Left ventricle myocardium inferior (tissue), 1 donor: ENCODE results near the gene ZNF768. TPM values are rescaled to one million over a fixed set of nuclear protein-coding genes. Genes with fewer than 3 reads are reported as not detected.

ENCODE experiments used
- DNase-seq: peaks from one replicate; pipeline ENCODE4 v3.0.0-alpha.2; 2020
- H3K27ac ChIP-seq: fragments of 200-600 bp; replicated peaks from 2 replicates; pipeline ENCODE4 v1.8.0; 2021
- H3K27me3 ChIP-seq: fragments of 200-600 bp; 2 replicates; pipeline ENCODE4 v1.8.0; 2021; ENCODE audit warnings: low read depth
- H3K36me3 ChIP-seq: fragments of 200-600 bp; 2 replicates; pipeline ENCODE4 v1.8.0; 2021
- H3K4me1 ChIP-seq: fragments of 200-600 bp; 2 replicates; pipeline ENCODE4 v1.8.0; 2021
- H3K4me3 ChIP-seq: fragments of 200-600 bp; 2 replicates; pipeline ENCODE4 v1.8.0; 2021; ENCODE audit warnings: mild to moderate bottlenecking, moderate library complexity
- H3K9me3 ChIP-seq: fragments of 200-600 bp; replicated peaks from 2 replicates; pipeline ENCODE4 v1.8.0; 2021
- CTCF ChIP-seq: fragments of 200-600 bp; IDR thresholded peaks from 2 replicates; pipeline ENCODE4 v1.8.0; 2021; ENCODE audit warnings: antibody characterized with exemption, mild to moderate bottlenecking, borderline replicate concordance
- intact Hi-C: fragments of 100-400 bp; cut with micrococcal nuclease; formaldehyde crosslinking; loops from one replicate; pipeline ENCODE4 v1.11.0; 2022
- total RNA-seq: library from RNA; stranded (reverse); fragmentation: NEBNext Ultra II Directional; extraction: Animal tissue kit (Norgen Biotek cat#: 25700); gene quantifications from one replicate; pipeline ENCODE4 v1.2.1, GENCODE V29; 2021
- donor health status: DM: no; HTN: yes; CAD: no; lungs with severe emphysema.

The ZNF768 gene
- total RNA-seq, 1 donor from 2014 or later, result 61.1 TPM

GRCh38 chr16:30521873-30522641 is 4.3 kb downstream of the ZNF768 start:
- DNase-seq, result no peak
- H3K9me3 ChIP-seq, result no peaks in the 10 kb centered on the region
- H3K4me3 ChIP-seq, result no peak overlapping the region
- TF ChIP-seq CTCF, result no peak
- intact Hi-C loops, result loop anchor here (10.0 kb wide), 1 partner anchor 77 kb away; the partner anchor contains the start of gene SEPHS2
- no peaks in the 10 kb centered on the region for H3K27me3 ChIP-seq
- peaks cover 36% of the 10 kb centered on the region for H3K4me1 ChIP-seq
- peaks cover 10% of the 10 kb centered on the region for H3K36me3 ChIP-seq
- no peak overlapping the region for H3K27ac ChIP-seq

GRCh38 chr16:30521476-30521872 is 4.9 kb downstream of the ZNF768 start:
- H3K9me3 ChIP-seq, result no peaks in the 10 kb centered on the region

GRCh38 chr16:30519120-30520049 is 7.0 kb downstream of the ZNF768 start:
- Histone ChIP-seq H3K36me3 (peaks cover 2% of the 10 kb centered on the region), H3K27me3 (peaks cover 7% of the 10 kb centered on the region), H3K4me3 (no peak overlapping the region), H3K27ac (no peak overlapping the region), H3K9me3 (no peaks in the 10 kb centered on the region), H3K4me1 (peaks cover 17% of the 10 kb centered on the region)
- intact Hi-C loops, result loop anchor here (10.0 kb wide), 1 partner anchor 75 kb away; the partner anchor contains the start of gene SEPHS2
- no peak for DNase-seq
- no peak for TF ChIP-seq CTCF

More at GRCh38 chr16:30521476-30521872, 4.9 kb downstream of the ZNF768 start:
- intact Hi-C loops, result loop anchor here (10.0 kb wide), 1 partner anchor 77 kb away; the partner anchor contains the start of gene SEPHS2
- Histone ChIP-seq H3K27ac (no peak overlapping the region), H3K4me3 (no peak overlapping the region), H3K36me3 (peaks cover 10% of the 10 kb centered on the region), H3K27me3 (peaks cover 5% of the 10 kb centered on the region), H3K4me1 (peaks cover 36% of the 10 kb centered on the region)
- no peak for DNase-seq
- TF ChIP-seq CTCF, result no peak

- H3K27ac ChIP-seq, result no peak overlapping the region
- no peaks in the 10 kb centered on the region for H3K36me3 ChIP-seq
- H3K4me3 ChIP-seq, result no peak overlapping the region
- DNase-seq, result no peak
- TF ChIP-seq CTCF, result no peak
- no peaks in the 10 kb centered on the region for H3K9me3 ChIP-seq
- peaks cover 7% of the 10 kb centered on the region for H3K27me3 ChIP-seq
- intact Hi-C loops, result no loop called here
- peaks cover 9% of the 10 kb centered on the region for H3K4me1 ChIP-seq
Observed at GRCh38 chr16:30518552-30518951, 7.8 kb downstream of the ZNF768 start.

GRCh38 chr16:30515275-30515674 is 11.1 kb downstream of the ZNF768 start:
- no peak for DNase-seq
- no peak overlapping the region for H3K4me3 ChIP-seq
- no peaks in the 10 kb centered on the region for H3K36me3 ChIP-seq
- no peak overlapping the region for H3K27ac ChIP-seq
- H3K27me3 ChIP-seq, result peaks cover 7% of the 10 kb centered on the region
- H3K9me3 ChIP-seq, result no peaks in the 10 kb centered on the region
- TF ChIP-seq CTCF, result no peak
- intact Hi-C loops, result no loop called here
- no peaks in the 10 kb centered on the region for H3K4me1 ChIP-seq
